HG03064 (cell line): Measurements from ENCODE around the gene SLCO3A1.

Experiments used
- ATAC-seq: cut with Tn5 transposase; IDR thresholded peaks from one replicate; pipeline ENCODE4 v1.9.1; 2021; ENCODE audit warnings: low read depth; ENCODE audit not compliant: unreplicated experiment

The SLCO3A1 gene

DNA sequence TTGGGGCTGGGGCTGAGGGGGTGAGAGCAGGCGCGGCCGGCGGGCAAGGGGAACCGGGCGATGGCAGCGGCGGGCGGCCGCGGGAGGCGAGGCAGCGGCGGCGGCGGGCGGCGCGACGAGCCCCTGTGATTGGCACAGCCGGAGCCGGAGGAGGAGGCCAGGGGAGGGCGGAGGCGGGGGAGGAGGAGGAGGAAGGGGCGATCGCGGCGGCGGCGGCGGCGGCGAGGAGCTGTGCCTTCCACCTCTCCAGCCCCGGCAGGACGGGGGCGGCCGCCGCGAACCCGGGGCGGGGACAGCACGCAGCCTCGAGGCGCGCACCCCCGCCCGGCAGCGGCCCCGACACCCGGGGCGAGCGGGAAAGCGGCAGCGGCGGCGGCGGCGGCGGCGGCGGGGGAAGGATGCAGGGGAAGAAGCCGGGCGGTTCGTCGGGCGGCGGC lies at the start of gene SLCO3A1:
Gene SLCO3A1 (plus strand): TSS at position 198 of the 437 bp plus-strand sequence.
- ATAC-seq: peak; percentile 23

- no peak for ATAC-seq
Observed at GRCh38 chr15:91807122-91807521, 46.4 kb upstream of the SLCO3A1 start.

GRCh38 chr15:91813924-91814323 lies 39.6 kb upstream of the SLCO3A1 start:
- ATAC-seq: no peak

DNA sequence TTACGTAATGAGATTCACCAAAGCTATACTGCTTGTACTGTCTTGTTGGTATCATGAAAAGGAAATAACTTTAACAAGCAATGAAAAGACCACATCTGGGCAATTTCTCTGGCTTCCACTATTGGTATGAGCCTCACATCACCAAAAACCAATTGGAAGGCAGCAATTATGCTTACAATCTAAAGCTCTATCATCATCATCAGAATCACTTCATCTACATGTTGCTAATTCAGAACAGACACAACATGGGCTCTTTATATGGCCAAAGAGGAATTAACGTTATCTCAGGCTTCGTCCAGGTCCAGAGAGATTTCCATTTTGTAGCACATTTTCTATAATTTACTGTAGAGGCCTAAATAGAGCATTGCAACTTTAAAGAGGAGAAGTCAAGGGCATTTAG lies 36.6 kb upstream of the SLCO3A1 start:
- no peak for ATAC-seq

DNA sequence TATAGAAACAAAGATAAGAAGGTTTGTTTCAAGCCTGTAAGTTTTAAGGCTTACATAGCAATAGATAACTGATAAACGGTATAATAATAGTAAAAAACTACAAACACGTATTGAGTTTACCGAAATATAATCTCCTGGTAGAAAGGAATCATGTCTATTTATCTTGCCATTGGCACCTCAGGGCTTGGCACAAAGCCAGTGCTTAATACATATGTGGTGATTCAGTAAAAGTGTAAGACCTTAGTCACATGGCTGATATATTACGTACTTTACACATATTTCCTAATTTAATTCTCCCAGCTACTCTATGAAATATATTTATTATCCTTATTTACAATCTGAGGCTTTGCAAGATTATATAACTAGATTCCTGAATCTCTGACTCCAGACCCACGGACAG lies 32.0 kb upstream of the SLCO3A1 start:
- ATAC-seq: no peak

DNA sequence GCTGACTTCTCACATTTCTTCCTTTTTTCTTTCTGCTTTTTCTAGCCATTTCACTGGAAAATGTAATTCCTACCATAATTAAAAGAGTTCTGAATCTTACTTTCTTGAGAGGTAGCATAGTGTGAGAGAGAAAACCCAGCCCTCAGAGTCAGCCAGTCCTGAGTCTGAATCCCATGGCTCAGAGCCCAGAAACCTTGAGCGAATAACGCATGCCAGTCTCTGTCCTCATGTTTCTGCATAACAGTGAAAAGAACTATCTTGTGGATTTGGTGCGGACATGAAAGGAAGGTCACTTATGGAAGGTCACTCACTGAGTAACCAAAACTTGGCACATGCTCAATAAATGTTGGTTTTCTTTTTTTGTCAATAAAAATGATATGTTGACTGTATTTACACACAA lies 29.3 kb upstream of the SLCO3A1 start:
- ATAC-seq: no peak

GRCh38 chr15:91826443-91826842 lies 27.1 kb upstream of the SLCO3A1 start:
- no peak for ATAC-seq

DNA sequence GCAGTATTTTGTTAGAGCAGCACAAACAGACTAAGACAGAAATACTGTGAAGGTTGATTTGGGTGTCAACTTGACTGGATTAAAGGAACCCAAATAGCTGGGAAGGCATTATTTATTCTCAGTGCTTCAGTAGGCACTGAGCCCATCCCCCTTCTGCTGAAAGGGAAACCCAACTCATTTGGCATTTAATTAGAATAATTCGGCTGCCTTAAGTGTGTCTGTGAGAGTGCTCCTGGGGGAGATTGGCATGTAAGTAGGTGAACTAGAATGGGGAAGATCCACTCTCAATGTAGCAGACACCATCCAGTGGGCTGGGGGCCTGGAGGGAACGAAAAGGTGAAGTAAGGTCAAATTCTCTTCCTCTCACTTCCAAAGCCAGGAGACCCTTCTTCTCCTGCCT lies 20.5 kb upstream of the SLCO3A1 start:
- ATAC-seq: no peak

GRCh38 chr15:91839867-91840266 lies 13.6 kb upstream of the SLCO3A1 start:
- no peak for ATAC-seq

GRCh38 chr15:91841861-91842260 lies 11.6 kb upstream of the SLCO3A1 start:
- no peak for ATAC-seq

GRCh38 chr15:91844341-91844740 lies 9.2 kb upstream of the SLCO3A1 start:
- ATAC-seq: no peak

GRCh38 chr15:91844928-91845327 lies 8.6 kb upstream of the SLCO3A1 start:
- no peak for ATAC-seq

DNA sequence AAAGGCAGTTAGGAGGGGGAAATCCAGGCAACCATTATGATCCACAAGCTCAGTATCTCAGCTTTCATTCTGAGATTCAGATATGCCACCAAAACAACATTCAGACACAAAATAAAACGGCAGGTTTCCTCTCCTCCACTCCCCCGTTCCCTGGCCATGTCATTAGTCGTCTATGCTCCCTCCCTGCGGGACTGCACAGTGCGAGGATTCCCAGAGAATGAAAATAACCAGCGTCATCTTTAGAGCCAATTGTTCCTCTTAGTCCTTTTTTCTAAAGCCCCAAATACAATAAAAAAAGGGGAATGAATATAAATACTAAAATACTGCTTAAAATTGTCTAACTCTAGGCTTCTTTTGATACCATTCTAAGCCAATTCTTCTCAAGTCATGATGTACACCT lies 7.8 kb upstream of the SLCO3A1 start:
- no peak for ATAC-seq

- ATAC-seq: no peak
Observed at GRCh38 chr15:91849180-91849579, 4.3 kb upstream of the SLCO3A1 start.

- ATAC-seq: no peak
Observed at GRCh38 chr15:91849749-91850161, 3.8 kb upstream of the SLCO3A1 start.

DNA sequence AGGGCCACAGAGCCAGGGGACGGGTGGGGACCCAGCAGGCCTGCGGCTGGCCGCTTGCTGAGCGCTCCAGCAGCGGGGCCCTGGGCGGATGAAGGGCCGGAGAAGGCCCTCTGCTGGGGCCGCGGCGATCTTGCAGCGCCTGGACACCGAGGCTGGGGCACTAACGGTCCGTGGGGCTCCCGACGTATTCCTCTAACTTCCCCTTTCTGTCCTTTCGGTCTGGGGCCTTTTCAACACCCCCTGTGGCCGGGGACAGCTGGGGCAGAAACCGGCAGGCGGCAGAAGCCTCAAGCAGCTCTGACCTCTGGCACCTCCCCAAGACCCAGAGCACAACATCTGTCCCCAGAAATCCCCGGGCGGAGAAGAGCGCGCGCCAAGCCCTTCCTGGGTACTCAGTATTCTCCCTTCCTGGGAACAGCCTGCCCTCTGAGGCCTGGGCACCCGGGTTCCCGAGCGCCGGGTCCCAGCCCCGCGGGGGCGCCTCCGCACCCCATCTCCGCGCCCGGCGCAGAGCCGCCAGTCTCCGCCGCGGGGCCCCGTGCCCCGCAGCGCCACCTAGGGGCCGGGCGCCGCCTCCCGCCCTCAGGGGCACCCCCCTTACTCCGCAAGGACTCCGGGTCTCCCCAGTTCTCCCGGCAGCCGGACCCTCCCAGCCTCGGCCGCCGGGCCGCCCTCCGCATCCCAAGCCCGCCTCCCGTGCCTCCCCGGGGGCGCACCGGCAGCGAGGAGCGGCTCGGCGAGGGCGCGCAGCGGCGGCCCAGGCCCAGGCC lies 582 bp upstream of the SLCO3A1 start:
- peak; percentile 55 for ATAC-seq

DNA sequence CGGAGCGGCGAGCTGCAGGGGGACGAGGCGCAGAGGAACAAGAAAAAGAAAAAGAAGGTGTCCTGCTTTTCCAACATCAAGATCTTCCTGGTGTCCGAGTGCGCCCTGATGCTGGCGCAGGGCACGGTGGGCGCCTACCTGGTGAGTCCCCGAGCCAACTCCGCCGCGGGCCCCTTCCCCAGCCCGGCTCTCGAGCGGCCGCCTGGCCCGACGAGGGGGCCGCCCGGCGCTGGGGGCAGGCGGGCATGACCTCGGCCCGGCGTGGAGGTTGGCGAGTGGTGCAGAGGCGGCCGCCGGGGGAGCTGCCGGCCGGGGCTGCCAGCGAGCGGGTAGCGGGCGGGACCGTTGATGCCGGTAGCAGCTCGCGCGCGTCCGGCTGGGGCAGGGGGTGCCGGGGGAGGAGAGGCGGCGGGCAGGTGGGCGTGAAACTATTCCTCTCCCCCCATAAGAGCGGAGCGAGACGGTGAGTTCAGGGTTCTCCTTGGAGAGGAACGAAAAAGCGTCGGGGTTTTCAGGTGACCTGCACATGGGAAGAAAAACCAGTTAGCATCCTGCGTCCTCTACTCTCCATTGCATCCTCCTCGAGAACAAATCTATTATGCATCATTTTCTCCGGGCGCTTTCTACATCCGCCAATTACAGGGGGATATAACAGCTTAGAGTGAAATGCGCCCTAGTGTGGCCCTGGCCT lies 585 bp downstream of the SLCO3A1 start:
- no peak for ATAC-seq

- ATAC-seq: no peak
Observed at GRCh38 chr15:91854639-91854990, 1.1 kb downstream of the SLCO3A1 start.

- ATAC-seq: no peak
Observed at GRCh38 chr15:91855241-91855640, 1.7 kb downstream of the SLCO3A1 start.

DNA sequence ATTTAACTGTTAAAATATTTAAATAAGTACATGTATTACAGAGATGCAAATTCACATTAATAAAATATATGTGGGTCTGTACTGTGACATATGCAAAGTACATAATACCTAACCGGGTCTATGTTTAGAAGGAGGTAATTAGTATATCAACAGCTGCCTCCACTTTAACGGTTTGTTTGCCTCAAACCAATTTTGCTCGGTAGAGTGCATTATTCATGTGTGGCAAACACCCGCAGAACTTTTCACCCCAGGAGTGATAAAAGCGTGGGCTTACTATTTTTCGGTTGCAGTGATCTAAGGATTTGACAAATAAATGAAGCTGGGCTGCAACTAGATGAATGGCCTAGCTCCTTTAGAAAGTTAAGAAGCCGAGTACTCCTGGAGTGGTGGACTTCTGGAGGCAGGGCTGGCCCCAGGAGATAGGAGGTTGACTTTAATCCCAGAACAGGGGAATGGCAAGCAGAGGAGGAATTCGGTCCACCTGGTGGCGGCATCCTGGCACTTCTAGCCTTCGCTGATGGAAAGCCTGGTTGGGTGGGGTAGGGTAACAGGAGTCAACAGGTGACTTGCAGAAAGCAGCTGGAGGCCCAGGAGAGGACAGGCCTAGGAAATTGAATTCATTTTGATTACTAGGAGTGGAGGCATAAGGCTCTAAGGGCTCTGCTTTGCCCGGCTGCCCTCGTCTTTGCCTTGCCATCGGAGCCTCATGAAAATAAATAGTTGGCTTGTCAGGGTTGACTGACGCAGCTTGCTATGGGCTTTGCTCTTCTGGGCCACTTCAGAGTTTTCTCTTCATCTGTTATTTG lies 2.4 kb downstream of the SLCO3A1 start:
- ATAC-seq: no peak

DNA sequence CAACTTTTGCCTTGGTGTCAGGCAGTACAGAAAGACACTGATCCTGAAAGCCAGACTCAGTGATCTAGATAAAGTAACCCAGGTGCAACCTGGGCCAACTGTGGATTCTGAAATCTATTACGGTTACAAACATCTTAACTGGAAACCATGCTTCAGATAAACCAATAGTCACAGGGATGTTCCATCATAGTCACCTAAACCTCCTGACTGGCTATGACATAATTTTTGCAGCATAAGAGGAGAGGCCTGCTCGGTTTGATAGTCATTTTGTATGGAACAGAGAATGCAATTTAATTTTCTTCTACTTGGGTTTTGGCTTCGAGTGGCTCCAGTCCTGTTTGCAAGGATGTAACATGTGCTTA lies 3.7 kb downstream of the SLCO3A1 start:
- no peak for ATAC-seq
